H9 (cell line): ENCODE results near the gene SLC16A7. TPM values are rescaled to one million over a fixed set of nuclear protein-coding genes. Genes with fewer than 3 reads are reported as not detected.

ENCODE experiments used
- DNase-seq: peaks from one replicate; pipeline ENCODE4 v3.0.0-alpha.2; 2017
- H2AFZ ChIP-seq: one replicate; pipeline ENCODE4 v1.6.1; 2013; ENCODE audit warnings: mild to moderate bottlenecking, low read length, control low read depth, moderate library complexity
- H2AK5ac ChIP-seq: 2 replicates; pipeline ENCODE4 v1.6.1; 2013; ENCODE audit warnings: low read length, control low read depth, mixed read lengths; ENCODE audit not compliant: insufficient read length
- H2BK120ac ChIP-seq: one replicate; pipeline ENCODE4 v1.6.1; 2013; ENCODE audit warnings: low read depth, mild to moderate bottlenecking, low read length, control low read depth, inconsistent platforms; ENCODE audit not compliant: poor library complexity, severe bottlenecking
- H2BK12ac ChIP-seq: 2 replicates; pipeline ENCODE4 v1.6.1; 2013; ENCODE audit warnings: low read length, control low read depth, mixed read lengths, low read depth; ENCODE audit not compliant: insufficient read length
- H2BK15ac ChIP-seq: 2 replicates; pipeline ENCODE4 v1.6.1; 2013; ENCODE audit warnings: low read depth, low read length, control low read depth
- H2BK20ac ChIP-seq: one replicate; pipeline ENCODE4 v1.6.1; 2013; ENCODE audit warnings: low read depth, mild to moderate bottlenecking, low read length, control low read depth, inconsistent platforms; ENCODE audit not compliant: poor library complexity, severe bottlenecking
- H2BK5ac ChIP-seq: 2 replicates; pipeline ENCODE4 v1.6.1; 2013; ENCODE audit warnings: low read length, control low read depth, mixed read lengths; ENCODE audit not compliant: insufficient read length
- H3K14ac ChIP-seq: 2 replicates; pipeline ENCODE4 v1.6.1; 2013; ENCODE audit warnings: low read length, control low read depth; ENCODE audit not compliant: insufficient read depth
- H3K18ac ChIP-seq: 2 replicates; pipeline ENCODE4 v1.6.1; 2013; ENCODE audit warnings: low read depth, mild to moderate bottlenecking, mixed read lengths, low read length, control low read depth; ENCODE audit not compliant: insufficient read length
- H3K23ac ChIP-seq: 2 replicates; pipeline ENCODE4 v1.6.1; 2013; ENCODE audit warnings: low read length, control low read depth, mixed read lengths, low read depth; ENCODE audit not compliant: insufficient read length
- H3K23me2 ChIP-seq: 2 replicates; pipeline ENCODE4 v1.6.1; 2013; ENCODE audit warnings: low read depth, mild to moderate bottlenecking, mixed read lengths, low read length, control low read depth; ENCODE audit not compliant: insufficient read length, poor library complexity, severe bottlenecking
- H3K27ac ChIP-seq: 2 replicates; pipeline ENCODE4 v1.5.1; 2013; ENCODE audit warnings: low read length, control low read depth, mixed read lengths, low read depth; ENCODE audit not compliant: insufficient read length
- H3K27me3 ChIP-seq: 2 replicates; pipeline ENCODE4 v1.6.1; 2013; ENCODE audit warnings: low read length, control low read depth, inconsistent platforms; ENCODE audit not compliant: insufficient read depth
- H3K4ac ChIP-seq: 2 replicates; pipeline ENCODE4 v1.6.1; 2013; ENCODE audit warnings: low read depth, mild to moderate bottlenecking, control low read depth, inconsistent platforms, low read length, moderate library complexity
- H3K4me1 ChIP-seq: 2 replicates; pipeline ENCODE4 v1.6.1; 2013; ENCODE audit warnings: low read length, control low read depth, inconsistent platforms; ENCODE audit not compliant: insufficient read depth
- H3K4me2 ChIP-seq: 2 replicates; pipeline ENCODE4 v1.6.1; 2013; ENCODE audit warnings: low read length, control low read depth, mixed read lengths; ENCODE audit not compliant: insufficient read length, insufficient read depth
- H3K56ac ChIP-seq: 2 replicates; pipeline ENCODE4 v1.6.1; 2013; ENCODE audit warnings: low read depth, mild to moderate bottlenecking, mixed read lengths, low read length, control low read depth; ENCODE audit not compliant: insufficient read length
- H3K79me1 ChIP-seq: 2 replicates; pipeline ENCODE4 v1.6.1; 2013; ENCODE audit warnings: low read depth, mild to moderate bottlenecking, moderate library complexity, low read length, control low read depth, inconsistent platforms; ENCODE audit not compliant: insufficient read depth, poor library complexity, severe bottlenecking
- H3K79me2 ChIP-seq: 2 replicates; pipeline ENCODE4 v1.6.1; 2013; ENCODE audit warnings: low read length, control low read depth, inconsistent platforms; ENCODE audit not compliant: insufficient read depth
- H3K9ac ChIP-seq: 2 replicates; pipeline ENCODE4 v1.6.1; 2013; ENCODE audit warnings: low read length, control low read depth, mixed read lengths; ENCODE audit not compliant: insufficient read length; ENCODE audit errors: extremely low read depth
- H3K9me3 ChIP-seq: one replicate; pipeline ENCODE4 v1.6.1; 2013; ENCODE audit warnings: low read depth, low read length, inconsistent platforms; ENCODE audit not compliant: control insufficient read depth
- H3T11ph ChIP-seq: one replicate; pipeline ENCODE4 v1.6.1; 2013; ENCODE audit warnings: mild to moderate bottlenecking, low read length, control low read depth, inconsistent platforms
- H4K20me1 ChIP-seq: one replicate; pipeline ENCODE4 v1.6.1; 2013; ENCODE audit not compliant: control insufficient read depth, insufficient read length, insufficient read depth
- H4K5ac ChIP-seq: 2 replicates; pipeline ENCODE4 v1.6.1; 2013; ENCODE audit warnings: low read depth, mild to moderate bottlenecking, mixed read lengths, low read length, control low read depth; ENCODE audit not compliant: insufficient read length
- H4K8ac ChIP-seq: replicated peaks from 2 replicates; pipeline ENCODE4 v1.6.1; 2013; ENCODE audit warnings: low read length, control low read depth, mixed read lengths, low read depth; ENCODE audit not compliant: insufficient read length
- H4K91ac ChIP-seq: 2 replicates; pipeline ENCODE4 v1.6.1; 2013; ENCODE audit warnings: low read depth, mild to moderate bottlenecking, moderate library complexity, mixed read lengths, low read length, control low read depth; ENCODE audit not compliant: insufficient read length
- H3K27ac Mint-ChIP-seq, 3 experiments: 2 replicates in 2 of 3; 3 replicates in 1 of 3; pipeline ENCODE4 v1.8.0; 2020 to 2021; ENCODE audit warnings: mixed read lengths in 3 of 3, mild to moderate bottlenecking in 1 of 3, moderate library complexity in 1 of 3
- H3K27me3 Mint-ChIP-seq: 2 replicates; pipeline ENCODE4 v1.8.0; 2021; ENCODE audit warnings: low read depth, mild to moderate bottlenecking, moderate library complexity, mixed read lengths
- H3K36me3 Mint-ChIP-seq, 3 experiments: 2 replicates in 2 of 3; 3 replicates in 1 of 3; pipeline ENCODE4 v1.8.0; 2020 to 2021; ENCODE audit warnings: low read depth in 3 of 3, mixed read lengths in 3 of 3; ENCODE audit not compliant: insufficient read depth in 1 of 3
- H3K4me1 Mint-ChIP-seq, 2 experiments: 2 replicates each; pipeline ENCODE4 v1.8.0; 2020; ENCODE audit warnings: mixed read lengths in 2 of 2
- H3K4me3 Mint-ChIP-seq, 2 experiments: 2 replicates in 1 of 2; 3 replicates in 1 of 2; pipeline ENCODE4 v1.8.0; 2020 to 2021; ENCODE audit warnings: mild to moderate bottlenecking in 2 of 2, mixed read lengths in 2 of 2, moderate library complexity in 1 of 2
- H3K9me3 Mint-ChIP-seq, 2 experiments: 2 replicates in 1 of 2; 3 replicates in 1 of 2; pipeline ENCODE4 v1.8.0; 2020; ENCODE audit warnings: mild to moderate bottlenecking in 2 of 2, mixed read lengths in 2 of 2, moderate library complexity in 1 of 2
- CTCF ChIP-seq: fragments of 200-600 bp; sonication (generic); conservative IDR thresholded peaks from 3 replicates; pipeline ENCODE4 v1.8.0; 2021; ENCODE audit warnings: antibody characterized with exemption, mild to moderate bottlenecking
- total RNA-seq: library from RNA; stranded (reverse); gene quantifications from 2 replicates; pipeline ENCODE4 v1.2.1, GENCODE V29; 2021

SLC16A7 gene
- total RNA-seq, 1 experiment from 2014 or later = 2.2 TPM

GRCh38 chr12:59823567-59823966, 227.7 kb downstream of the SLC16A7 start:
- no peak overlapping the region for H2BK15ac ChIP-seq
- no peak overlapping the region for H2BK12ac ChIP-seq
- TF ChIP-seq CTCF = no peak
- H3K23me2 ChIP-seq = no peaks in the 10 kb centered on the region
- no peak overlapping the region for H3K9ac ChIP-seq
- no peak overlapping the region for H3K4ac ChIP-seq
- H2BK5ac ChIP-seq = no peak overlapping the region
- no peaks in the 10 kb centered on the region for H3K9me3 ChIP-seq
- no peak overlapping the region for H3K27ac Mint-ChIP-seq
- no peak overlapping the region for H3K4me2 ChIP-seq
- no peak overlapping the region for H2AK5ac ChIP-seq
- H3K23ac ChIP-seq = no peak overlapping the region
- H3K36me3 Mint-ChIP-seq = peaks cover 0 to 2% (median 0%) of the 10 kb centered on the region in 3 experiments; a peak in 1 of 7 replicates
- H4K5ac ChIP-seq = no peak overlapping the region
- H3K4me1 Mint-ChIP-seq = no peaks in the 10 kb centered on the region
- H3K4me1 ChIP-seq = no peaks in the 10 kb centered on the region
- no peak overlapping the region for H3K56ac ChIP-seq
- no peak overlapping the region for H3T11ph ChIP-seq
- no peak overlapping the region for H2AFZ ChIP-seq
- no peaks in the 10 kb centered on the region for H3K79me2 ChIP-seq
- no peaks in the 10 kb centered on the region for H3K27me3 ChIP-seq
- H2BK120ac ChIP-seq = no peak overlapping the region
- no peaks in the 10 kb centered on the region for H3K79me1 ChIP-seq
- DNase-seq = no peak
- no peak overlapping the region for H3K18ac ChIP-seq
- H3K9me3 Mint-ChIP-seq = no peaks in the 10 kb centered on the region; a peak in 1 of 5 replicates
- H2BK20ac ChIP-seq = no peak overlapping the region
- no peak overlapping the region for H4K91ac ChIP-seq
- H4K8ac ChIP-seq = no peak overlapping the region
- H3K27me3 Mint-ChIP-seq = no peaks in the 10 kb centered on the region
- no peaks in the 10 kb centered on the region for H4K20me1 ChIP-seq
- H3K14ac ChIP-seq = no peak overlapping the region
- no peak overlapping the region for H3K4me3 Mint-ChIP-seq
- no peak overlapping the region for H3K27ac ChIP-seq
